Ureter (tissue), 1 donor: Measurements from ENCODE around the gene GPR68. TPM values are rescaled to one million over a fixed set of nuclear protein-coding genes. Genes with fewer than 3 reads are reported as not detected.
"Not testable (repeated sequence)": the region's sequence is repeated elsewhere in the genome, so short reads cannot be mapped to it uniquely, and the experiment has no call there.

ENCODE experiments used
- DNase-seq: peaks from one replicate; pipeline ENCODE4 v3.0.0-alpha.2; 2020; ENCODE audit warnings: low spot score
- total RNA-seq: library from RNA; stranded (reverse); gene quantifications from one replicate; pipeline ENCODE4 v1.2.4, GENCODE V29; 2023
- donor health status: DM: yes; HTN: yes; CAD: no.

Gene GPR68
- total RNA-seq, 1 donor from 2014 or later: 3.0 TPM

- DNase-seq: no peak
Observed at GRCh38 chr14:91190853-91191252, 53.7 kb downstream of the GPR68 start.

GRCh38 chr14:91187271-91187670 is 57.2 kb downstream of the GPR68 start:
- DNase-seq: no peak

GRCh38 chr14:91186515-91187066 is 57.9 kb downstream of the GPR68 start:
- no peak for DNase-seq

GRCh38 chr14:91185721-91186120 is 58.8 kb downstream of the GPR68 start:
- DNase-seq: no peak

GRCh38 chr14:91184559-91184958 is 59.9 kb downstream of the GPR68 start:
- no peak for DNase-seq

GRCh38 chr14:91182753-91183152 is 61.8 kb downstream of the GPR68 start:
- not testable (repeated sequence) for DNase-seq

Other genes with a start within 250 kb of the GPR68 start
- gene RPS6KA5, start 184.1 kb downstream of the GPR68 start, total RNA-seq: 19.7 TPM
- 141 TPM for gene DGLUCY, start 130.6 kb downstream of the GPR68 start, total RNA-seq
- 49.0 TPM for gene CCDC88C, start 173.1 kb upstream of the GPR68 start, total RNA-seq